AG04449 (cell line): Measurements from ENCODE around the gene POU2F1.

Source experiments
- CTCF ChIA-PET: fragments of 350-600 bp; formaldehyde crosslinking; extraction: SDS; loops from one replicate; lab custom pipeline; 2021; ENCODE audit warnings: antibody characterized with exemption; lab: Yijun Ruan, JAX
- POLR2A ChIA-PET: fragments of 400-600, 350-600 bp; formaldehyde crosslinking; extraction: SDS; loops from one replicate; lab custom pipeline; 2020; ENCODE audit warnings: antibody characterized with exemption, inconsistent platforms; lab: Yijun Ruan, JAX
- DNase-seq: peaks from one replicate; pipeline ENCODE4 v3.0.0-alpha.2; 2010; ENCODE audit warnings: low read depth, low spot score
- H3K4me3 ChIP-seq: 2 replicates; pipeline ENCODE4 v1.5.1; 2011; ENCODE audit warnings: low read depth, mild to moderate bottlenecking, control low read depth, low read length
- TF ChIP-seq, protein P1 (sequence below): IDR thresholded peaks from one replicate; pipeline ENCODE4 v1.5.1; 2011; ENCODE audit warnings: mild to moderate bottlenecking, moderate library complexity, low read length, control low read depth, inconsistent platforms; ENCODE audit not compliant: insufficient read depth; ENCODE audit errors: missing control alignments

POU2F1 gene

DNA sequence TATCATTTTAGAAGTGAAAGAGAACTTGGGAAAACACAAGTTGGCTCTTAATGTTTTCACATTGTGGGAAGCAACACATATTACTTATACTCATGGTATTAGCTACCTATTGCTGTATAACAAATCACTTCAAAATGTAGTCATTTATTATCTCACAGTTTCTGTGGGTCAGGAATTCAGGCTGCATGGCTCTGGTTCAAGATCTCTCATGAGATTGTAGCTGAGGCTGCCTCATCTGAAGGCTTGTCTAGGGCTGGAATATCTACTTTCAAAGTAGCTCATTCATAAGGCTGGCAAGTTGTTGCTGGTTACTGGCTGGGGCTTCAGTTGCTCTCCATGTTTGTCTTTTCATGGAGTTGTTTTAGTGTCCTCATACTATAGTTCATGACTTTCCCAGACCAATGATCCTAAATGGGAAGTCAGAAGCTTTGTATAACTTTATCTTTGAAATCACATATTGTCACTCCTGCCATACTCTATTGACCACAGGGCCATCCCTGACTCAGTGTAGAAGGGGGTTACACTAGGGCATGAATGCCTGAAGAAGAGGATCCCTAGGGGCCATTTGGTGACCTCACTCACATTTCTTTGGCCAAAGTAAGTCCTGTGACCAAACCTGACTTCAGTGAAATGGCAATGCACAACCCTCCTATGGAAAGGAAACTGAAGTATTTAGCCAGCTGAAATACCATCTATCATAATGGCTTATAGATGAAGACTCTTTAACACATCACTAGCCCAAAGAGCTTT lies 37.9 kb upstream of the POU2F1 start:
- DNase-seq: no peak
- no peak overlapping the region for H3K4me3 ChIP-seq
- ChIA-PET CTCF (no interaction called here), POLR2A (no interaction called here)
- TF ChIP-seq, protein P1, sequence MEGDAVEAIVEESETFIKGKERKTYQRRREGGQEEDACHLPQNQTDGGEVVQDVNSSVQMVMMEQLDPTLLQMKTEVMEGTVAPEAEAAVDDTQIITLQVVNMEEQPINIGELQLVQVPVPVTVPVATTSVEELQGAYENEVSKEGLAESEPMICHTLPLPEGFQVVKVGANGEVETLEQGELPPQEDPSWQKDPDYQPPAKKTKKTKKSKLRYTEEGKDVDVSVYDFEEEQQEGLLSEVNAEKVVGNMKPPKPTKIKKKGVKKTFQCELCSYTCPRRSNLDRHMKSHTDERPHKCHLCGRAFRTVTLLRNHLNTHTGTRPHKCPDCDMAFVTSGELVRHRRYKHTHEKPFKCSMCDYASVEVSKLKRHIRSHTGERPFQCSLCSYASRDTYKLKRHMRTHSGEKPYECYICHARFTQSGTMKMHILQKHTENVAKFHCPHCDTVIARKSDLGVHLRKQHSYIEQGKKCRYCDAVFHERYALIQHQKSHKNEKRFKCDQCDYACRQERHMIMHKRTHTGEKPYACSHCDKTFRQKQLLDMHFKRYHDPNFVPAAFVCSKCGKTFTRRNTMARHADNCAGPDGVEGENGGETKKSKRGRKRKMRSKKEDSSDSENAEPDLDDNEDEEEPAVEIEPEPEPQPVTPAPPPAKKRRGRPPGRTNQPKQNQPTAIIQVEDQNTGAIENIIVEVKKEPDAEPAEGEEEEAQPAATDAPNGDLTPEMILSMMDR: no peak

DNA sequence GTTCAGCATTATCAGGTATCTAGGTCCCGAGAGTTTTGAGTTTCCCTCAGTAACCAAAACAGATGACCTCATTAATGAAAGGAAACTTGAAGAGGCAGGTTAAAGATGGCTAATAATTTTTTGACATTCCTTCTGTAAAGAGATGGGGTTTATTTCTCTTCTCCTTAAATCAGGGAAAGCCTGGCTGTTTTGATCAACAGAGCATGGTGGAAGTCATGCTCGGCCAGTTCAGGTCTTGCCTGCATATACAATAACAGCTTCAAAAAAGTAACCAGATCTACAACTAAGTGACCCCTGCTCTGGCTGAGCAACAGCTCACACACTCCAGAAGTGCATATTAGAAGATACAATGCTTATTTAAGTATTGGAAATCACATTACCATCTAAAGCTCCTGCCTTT lies 36.6 kb upstream of the POU2F1 start:
- ChIA-PET POLR2A (no interaction called here), CTCF (interaction anchor here (1.1 kb wide), 1 partner anchor 274 kb away, joined by 3 read pairs; no protein-coding TSS in a partner anchor)
- H3K4me3 ChIP-seq: no peak overlapping the region
- no peak for DNase-seq
- TF ChIP-seq, protein P1: no peak

DNA sequence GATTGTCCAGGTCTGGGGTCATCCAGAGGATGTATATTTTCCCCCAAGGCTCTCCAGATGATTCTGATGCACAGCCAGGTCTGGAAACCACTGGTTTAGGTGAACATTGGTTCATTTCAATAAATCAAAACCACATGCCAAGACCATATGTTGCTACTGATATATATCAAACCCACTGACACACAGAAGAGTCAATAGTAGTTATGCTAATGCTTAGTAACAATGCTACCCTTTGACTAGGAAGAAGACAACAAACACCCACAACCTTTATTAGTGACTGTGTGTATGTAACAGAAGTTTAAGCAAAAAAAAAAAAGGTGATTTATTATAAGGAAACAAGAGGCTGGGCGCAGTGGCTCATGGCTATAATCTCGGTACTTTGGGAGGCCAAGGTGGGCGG lies 35.6 kb upstream of the POU2F1 start:
- ChIA-PET CTCF (interaction anchor here (1.1 kb wide), 1 partner anchor 275 kb away, joined by 3 read pairs; no protein-coding TSS in a partner anchor), POLR2A (no interaction called here)
- no peak for DNase-seq
- TF ChIP-seq, protein P1: no peak
- no peak overlapping the region for H3K4me3 ChIP-seq

DNA sequence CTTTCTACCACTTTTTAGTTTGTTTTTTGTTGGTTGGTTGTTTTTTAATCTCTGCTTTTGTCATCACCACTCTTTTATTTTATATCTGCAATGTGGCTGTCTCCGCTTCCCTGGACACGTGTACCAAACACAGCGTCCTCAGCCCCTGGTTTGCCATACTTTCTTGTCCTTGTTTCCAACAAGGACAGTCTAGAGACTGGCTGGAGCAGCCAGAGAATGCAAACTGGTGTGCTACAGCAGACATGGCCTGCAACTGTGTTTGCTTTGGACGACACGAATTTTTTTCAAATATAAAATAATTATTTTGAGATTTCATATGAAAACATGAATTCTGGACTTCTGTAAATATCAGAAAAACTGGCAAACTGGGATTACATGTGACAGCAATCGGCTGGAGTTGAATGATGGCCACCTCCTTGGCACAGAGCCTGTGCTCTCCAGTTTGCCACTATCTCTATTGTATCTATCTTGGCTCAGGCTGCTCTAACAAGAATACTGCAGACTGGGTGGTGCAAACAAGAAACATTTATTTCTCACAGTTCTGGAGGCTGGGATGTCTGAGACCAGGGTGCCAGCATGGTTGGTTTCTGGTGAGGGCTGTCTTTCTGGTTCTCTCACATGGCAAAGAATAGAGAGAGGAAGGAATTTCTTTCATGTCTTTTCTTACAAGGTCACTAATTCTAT lies 34.6 kb upstream of the POU2F1 start:
- CTCF ChIA-PET: interaction anchor here (1.7 kb wide), 1 partner anchor 34 kb away, joined by 6 read pairs; no protein-coding TSS in a partner anchor
- no peak for DNase-seq

DNA sequence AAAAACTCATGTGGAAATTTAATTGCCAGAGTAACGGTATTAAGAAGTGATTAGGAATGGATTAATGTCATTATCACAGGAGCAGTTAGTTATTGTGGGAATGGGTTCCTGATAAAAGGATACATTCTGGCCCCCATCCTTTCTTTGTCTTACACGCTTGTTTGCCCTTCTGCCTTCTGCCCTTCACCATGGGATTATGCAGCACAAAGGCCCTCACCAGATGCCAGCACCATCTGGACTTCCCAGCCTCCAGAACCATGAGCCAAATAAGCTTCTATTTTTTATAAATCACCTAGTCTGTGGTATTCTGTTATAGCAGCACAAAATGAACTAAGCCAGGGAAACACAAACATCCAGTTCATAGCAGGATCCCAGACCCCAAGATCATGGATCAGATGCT lies 33.9 kb upstream of the POU2F1 start:
- CTCF ChIA-PET: interaction anchor here (1.7 kb wide), 1 partner anchor 33 kb away, joined by 6 read pairs; no protein-coding TSS in a partner anchor
- DNase-seq: no peak
- TF ChIP-seq, protein P1: no peak
- POLR2A ChIA-PET: no interaction called here
- no peak overlapping the region for H3K4me3 ChIP-seq

More for the DNA sequence above, 34.6 kb upstream of the POU2F1 start:
- no peak overlapping the region for H3K4me3 ChIP-seq
- TF ChIP-seq, protein P1: no peak
- POLR2A ChIA-PET: no interaction called here

DNA sequence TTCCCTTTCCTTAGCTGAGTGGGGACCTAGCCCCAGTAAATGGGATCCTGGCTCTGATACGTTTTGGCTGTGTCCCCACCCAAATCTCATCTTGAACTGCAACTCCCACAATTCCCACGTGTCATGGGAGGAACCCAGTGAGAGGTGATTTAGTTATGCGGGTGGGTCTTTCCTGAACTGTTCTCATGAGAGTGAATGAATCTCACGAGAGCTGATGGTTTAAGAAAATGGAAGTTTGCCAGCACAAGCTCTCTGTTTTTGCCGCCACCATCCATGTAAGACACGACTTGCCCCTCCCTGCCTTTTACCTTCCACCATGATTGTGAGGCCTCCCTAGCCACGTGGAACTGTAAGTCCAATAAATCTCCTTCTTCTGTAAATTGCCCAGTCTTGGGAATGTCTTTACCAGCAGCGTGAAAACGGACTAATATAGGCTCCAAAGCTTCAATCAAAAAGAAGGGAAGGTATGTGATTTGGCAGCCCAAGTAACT lies 29.9 kb upstream of the POU2F1 start:
- no peak overlapping the region for H3K4me3 ChIP-seq
- CTCF ChIA-PET: no interaction called here
- DNase-seq: no peak
- POLR2A ChIA-PET: no interaction called here
- TF ChIP-seq, protein P1: no peak
